ENCODE measurements around the gene PCNX1. TPM values are rescaled to one million over a fixed set of nuclear protein-coding genes. Genes with fewer than 3 reads are reported as not detected.
"Not testable (repeated sequence)": the region's sequence is repeated elsewhere in the genome, so short reads cannot be mapped to it uniquely, and the experiment has no call there.

Gene PCNX1
- total RNA-seq, 1 donor from 2014 or later = 46.5 TPM

- no peaks in the 10 kb centered on the region for H3K4me1 ChIP-seq
- H3K27me3 ChIP-seq = no peaks in the 10 kb centered on the region
- H3K27ac ChIP-seq = no peak overlapping the region
- ATAC-seq = no peak
- DNase-seq = no peak
- peak overlapping the region; percentile 2 for H3K4me3 ChIP-seq
- intact Hi-C loops (cut with DNase I) = no loop called here
- H3K9me3 ChIP-seq = no peaks in the 10 kb centered on the region
- TF ChIP-seq, protein P1, sequence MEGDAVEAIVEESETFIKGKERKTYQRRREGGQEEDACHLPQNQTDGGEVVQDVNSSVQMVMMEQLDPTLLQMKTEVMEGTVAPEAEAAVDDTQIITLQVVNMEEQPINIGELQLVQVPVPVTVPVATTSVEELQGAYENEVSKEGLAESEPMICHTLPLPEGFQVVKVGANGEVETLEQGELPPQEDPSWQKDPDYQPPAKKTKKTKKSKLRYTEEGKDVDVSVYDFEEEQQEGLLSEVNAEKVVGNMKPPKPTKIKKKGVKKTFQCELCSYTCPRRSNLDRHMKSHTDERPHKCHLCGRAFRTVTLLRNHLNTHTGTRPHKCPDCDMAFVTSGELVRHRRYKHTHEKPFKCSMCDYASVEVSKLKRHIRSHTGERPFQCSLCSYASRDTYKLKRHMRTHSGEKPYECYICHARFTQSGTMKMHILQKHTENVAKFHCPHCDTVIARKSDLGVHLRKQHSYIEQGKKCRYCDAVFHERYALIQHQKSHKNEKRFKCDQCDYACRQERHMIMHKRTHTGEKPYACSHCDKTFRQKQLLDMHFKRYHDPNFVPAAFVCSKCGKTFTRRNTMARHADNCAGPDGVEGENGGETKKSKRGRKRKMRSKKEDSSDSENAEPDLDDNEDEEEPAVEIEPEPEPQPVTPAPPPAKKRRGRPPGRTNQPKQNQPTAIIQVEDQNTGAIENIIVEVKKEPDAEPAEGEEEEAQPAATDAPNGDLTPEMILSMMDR (IDR thresholded peaks at IDR 0.05) = no peak
- no peaks in the 10 kb centered on the region for H3K36me3 ChIP-seq
Measured at GRCh38 chr14:70872678-70873020, 34.6 kb upstream of the PCNX1 start.

- TF ChIP-seq, protein P1 (IDR thresholded peaks at IDR 0.05) = peak; percentile 18
- Histone ChIP-seq H3K27me3 (no peaks in the 10 kb centered on the region), H3K4me1 (no peaks in the 10 kb centered on the region), H3K4me3 (no peak overlapping the region), H3K9me3 (no peaks in the 10 kb centered on the region), H3K36me3 (no peaks in the 10 kb centered on the region), H3K27ac (no peak overlapping the region)
- intact Hi-C loops (cut with DNase I) = no loop called here
- DNase-seq (no peak), ATAC-seq (peak; percentile 49)
Measured at GRCh38 chr14:70873627-70874026, 33.6 kb upstream of the PCNX1 start.

GRCh38 chr14:70875811-70876460 is 31.3 kb upstream of the PCNX1 start:
- H3K36me3 ChIP-seq; H3K27me3 ChIP-seq; H3K4me3 ChIP-seq; H3K4me1 ChIP-seq; DNase-seq; intact Hi-C loops (cut with DNase I); H3K27ac ChIP-seq; H3K9me3 ChIP-seq; ATAC-seq: not testable (repeated sequence)

- TF ChIP-seq, protein P1 (IDR thresholded peaks at IDR 0.05) = no peak
- no peak for DNase-seq
Measured at GRCh38 chr14:70879448-70879847, 27.8 kb upstream of the PCNX1 start.

DNA sequence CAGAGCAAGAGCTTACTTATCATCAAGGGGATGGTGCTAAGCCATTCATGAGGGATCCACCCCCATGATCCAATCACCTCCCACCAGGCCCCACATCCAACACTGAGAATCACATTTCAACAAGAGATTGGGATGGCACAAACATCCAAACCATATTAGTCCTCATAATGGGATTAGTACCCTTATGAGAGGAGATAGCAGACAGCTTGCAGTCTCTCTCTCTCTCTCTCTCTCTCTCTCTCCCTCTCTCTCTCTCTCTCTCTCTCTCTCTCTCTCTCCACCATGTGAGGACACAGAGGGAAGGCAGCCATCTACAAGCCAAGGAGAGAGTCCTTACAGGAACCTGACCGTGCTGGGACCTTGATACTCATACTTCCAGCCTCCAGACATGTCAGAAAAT is 26.4 kb upstream of the PCNX1 start:
- ATAC-seq; H3K9me3 ChIP-seq; H3K36me3 ChIP-seq; intact Hi-C loops (cut with DNase I); H3K27ac ChIP-seq; H3K4me3 ChIP-seq; H3K27me3 ChIP-seq; H3K4me1 ChIP-seq; DNase-seq: not testable (repeated sequence)

More at GRCh38 chr14:70879448-70879847, 27.8 kb upstream of the PCNX1 start:
- Histone ChIP-seq H3K27ac (no peak overlapping the region), H3K4me1 (no peaks in the 10 kb centered on the region), H3K27me3 (no peaks in the 10 kb centered on the region), H3K4me3 (no peak overlapping the region), H3K36me3 (no peaks in the 10 kb centered on the region), H3K9me3 (no peaks in the 10 kb centered on the region)
- intact Hi-C loops (cut with DNase I) = no loop called here
- no peak for ATAC-seq

DNA sequence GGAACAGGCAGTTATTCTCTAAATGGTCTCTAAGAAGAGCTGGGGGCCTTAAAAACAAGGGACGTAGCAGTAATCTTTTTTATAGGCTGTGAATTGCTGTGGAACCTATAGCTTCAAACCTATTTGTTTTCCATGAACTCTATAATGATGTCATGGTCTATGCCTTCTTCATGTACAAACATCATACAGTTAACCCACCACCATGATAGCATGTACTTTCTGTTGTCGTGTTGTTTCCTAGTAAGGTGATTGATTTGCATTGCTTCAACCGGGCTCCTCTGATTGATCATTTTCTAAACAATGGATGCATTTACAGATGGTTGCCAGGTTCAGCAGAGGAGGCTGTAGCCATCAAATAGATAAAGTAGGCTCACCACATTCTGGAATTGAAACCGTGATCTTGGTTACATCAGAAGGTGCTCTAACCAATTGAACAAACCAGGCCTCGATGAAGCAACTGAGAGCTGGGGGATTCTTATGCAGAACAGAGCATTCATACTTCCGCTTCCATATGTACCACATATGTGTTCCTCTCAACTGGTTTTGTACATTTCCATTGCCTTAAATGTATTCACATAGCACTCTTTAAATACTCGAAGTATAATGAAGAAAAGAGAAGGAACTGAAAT is 25.6 kb upstream of the PCNX1 start:
- TF ChIP-seq, protein P1 (IDR thresholded peaks at IDR 0.05) = no peak
- ATAC-seq = peak; percentile 68
- H3K27me3 ChIP-seq = no peaks in the 10 kb centered on the region
- intact Hi-C loops (cut with DNase I) = no loop called here
- H3K4me3 ChIP-seq = no peak overlapping the region
- H3K9me3 ChIP-seq = no peaks in the 10 kb centered on the region
- DNase-seq = no peak
- no peaks in the 10 kb centered on the region for H3K4me1 ChIP-seq
- H3K27ac ChIP-seq = peak overlapping the region; percentile 70
- H3K36me3 ChIP-seq = no peaks in the 10 kb centered on the region
